A172 (cell line): ENCODE measurements around the gene HACD2. TPM values are rescaled to one million over a fixed set of nuclear protein-coding genes. Genes with fewer than 3 reads are reported as not detected.

Experiments
- DNase-seq: peaks from one replicate; pipeline ENCODE4 v3.0.0-alpha.2; 2015; ENCODE audit warnings: low spot score
- total RNA-seq: library from RNA; depleted of rRNA; stranded (reverse); fragments of >200 nt; shearing (Covaris generic); gene quantifications from 2 replicates; pipeline ENCODE4 v1.2.3, GENCODE V29; 2014; rRNA removed

The HACD2 gene
- total RNA-seq, 1 experiment from 2014 or later = 45.3 TPM

DNA sequence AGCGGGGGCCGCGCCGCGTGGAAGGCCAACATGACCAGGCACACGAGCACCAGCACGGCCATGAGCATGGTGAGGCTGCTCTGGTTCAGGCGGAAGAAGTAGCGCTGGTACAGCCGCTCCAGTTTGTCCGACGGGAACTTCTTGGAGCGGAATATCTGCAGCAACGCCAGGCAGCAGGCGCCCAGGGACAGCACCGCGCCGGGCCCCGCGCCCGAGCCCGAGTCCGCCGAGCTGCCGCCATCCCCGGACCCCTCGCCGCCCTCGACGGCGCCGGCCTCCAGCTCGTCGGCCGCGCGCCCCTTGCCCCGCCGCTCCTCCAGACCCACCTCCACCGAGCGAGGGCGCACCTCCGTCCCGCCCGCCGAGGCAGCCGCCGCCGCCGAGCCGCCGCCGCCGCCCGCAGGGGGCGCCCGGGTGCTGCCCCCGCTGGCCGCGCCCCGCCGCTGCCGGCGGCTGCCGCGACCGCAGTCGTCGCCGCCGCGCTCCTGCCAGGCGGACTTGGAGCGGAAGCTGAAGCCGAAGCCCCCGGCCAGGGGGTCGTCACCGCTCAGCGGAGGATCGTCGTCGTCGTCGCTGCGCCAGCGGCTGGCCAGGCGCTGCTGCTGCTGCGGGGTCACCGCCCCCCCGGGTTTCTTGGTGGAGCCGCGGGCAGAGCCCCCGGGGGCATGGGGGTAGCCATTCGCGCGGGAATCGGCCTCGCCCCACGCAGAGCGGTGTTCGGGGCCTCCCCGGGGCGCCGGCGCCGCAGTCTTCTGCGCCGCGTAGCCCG, 136.9 kb downstream of the HACD2 start:
- no peak for DNase-seq

DNA sequence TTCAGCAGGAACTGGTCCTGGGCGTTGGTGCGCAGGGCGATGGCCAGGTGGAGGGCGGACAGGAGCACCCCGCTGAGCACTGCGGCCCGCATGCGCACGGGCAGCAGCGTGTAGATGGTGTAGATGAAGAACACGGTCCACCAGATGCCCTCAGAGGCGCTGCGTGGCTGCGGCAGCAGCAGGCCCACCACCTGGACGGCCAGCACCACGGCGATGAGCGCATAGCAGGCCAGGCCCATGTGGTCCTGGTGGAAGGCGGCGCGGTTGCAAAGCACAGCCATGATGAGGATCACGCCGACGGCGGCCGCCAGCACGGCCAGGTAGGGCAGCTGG, 137.5 kb downstream of the HACD2 start:
- DNase-seq = no peak

DNA sequence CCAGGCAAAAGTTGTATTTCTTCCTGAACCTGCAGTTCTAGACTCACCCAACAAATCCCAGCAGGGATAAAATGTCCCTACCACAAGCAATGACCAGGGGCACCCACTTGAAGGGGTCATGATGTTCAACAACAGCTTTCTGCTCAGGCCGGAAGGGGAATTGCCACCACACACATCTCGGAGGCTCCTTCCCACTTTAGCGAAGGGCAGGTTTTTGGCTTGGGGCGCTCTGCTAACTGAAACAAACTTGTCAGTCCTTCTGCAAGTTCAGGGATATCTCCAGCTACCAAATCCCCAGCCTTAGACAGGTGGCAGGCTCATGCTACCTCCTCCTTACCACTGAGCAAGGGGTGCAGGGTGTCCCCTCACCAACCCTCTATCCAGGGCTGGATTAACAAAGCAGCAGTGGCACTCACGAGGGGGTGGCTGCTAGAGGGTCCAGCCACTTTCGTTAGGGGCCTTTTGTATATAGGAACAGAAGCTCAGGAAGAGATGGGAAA, 138.2 kb downstream of the HACD2 start:
- no peak for DNase-seq

DNA sequence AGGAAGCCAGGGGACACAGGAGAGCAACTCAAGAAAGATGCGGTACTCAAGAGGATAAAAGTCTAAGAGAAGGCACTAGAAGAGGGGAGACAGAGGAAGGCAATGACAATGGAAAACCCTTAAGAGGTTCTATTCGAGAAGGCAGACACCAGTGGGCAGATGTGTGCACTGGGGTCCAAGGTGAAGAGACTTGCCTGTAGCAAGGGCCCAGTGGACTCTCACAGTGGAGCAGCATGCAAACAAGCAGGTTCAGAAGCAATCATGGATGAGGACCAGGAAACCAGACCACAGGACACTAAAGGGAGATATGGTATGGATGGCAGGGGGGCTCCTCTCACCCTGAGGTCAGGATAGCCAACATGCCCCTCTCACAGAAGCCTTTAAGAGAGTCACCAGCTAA, 138.6 kb downstream of the HACD2 start:
- no peak for DNase-seq

DNA sequence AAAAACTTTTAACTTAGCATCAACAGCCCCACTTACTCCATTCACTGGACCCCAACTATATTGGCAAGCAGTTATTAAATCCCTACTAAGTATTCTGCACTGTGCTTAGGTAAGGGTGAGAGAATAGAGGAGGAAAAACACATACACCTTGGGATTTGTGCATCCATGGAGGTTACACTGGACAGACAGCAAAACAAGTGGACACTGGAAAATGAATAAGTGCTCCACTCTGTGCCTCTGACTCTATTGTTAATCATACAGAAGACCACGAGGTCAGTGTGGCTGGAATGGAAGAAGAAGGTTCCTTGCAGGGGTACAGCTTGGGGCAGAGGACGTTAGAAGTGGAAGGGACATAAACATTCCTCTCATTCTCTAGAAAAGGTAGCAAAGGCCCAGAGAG, 139.2 kb downstream of the HACD2 start:
- no peak for DNase-seq

DNA sequence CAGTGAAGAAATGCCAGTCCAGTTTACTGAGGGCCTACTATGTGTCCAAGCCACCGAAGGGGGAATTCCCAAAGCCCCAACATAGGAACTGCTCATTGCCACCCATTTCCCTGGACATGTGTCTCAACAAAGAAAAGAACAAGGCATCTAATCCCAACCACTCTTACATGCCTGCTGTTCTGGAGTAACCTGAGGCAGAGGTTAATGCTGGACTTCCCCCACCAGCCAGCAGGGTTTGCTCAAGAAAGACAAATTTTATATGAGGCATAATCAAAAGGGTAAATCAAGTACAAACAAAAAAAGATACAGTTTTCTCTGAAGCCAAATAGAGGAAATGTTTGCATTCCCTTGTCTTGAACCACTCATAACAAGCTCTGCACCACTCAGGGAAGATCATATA, 140.1 kb downstream of the HACD2 start:
- no peak for DNase-seq

DNA sequence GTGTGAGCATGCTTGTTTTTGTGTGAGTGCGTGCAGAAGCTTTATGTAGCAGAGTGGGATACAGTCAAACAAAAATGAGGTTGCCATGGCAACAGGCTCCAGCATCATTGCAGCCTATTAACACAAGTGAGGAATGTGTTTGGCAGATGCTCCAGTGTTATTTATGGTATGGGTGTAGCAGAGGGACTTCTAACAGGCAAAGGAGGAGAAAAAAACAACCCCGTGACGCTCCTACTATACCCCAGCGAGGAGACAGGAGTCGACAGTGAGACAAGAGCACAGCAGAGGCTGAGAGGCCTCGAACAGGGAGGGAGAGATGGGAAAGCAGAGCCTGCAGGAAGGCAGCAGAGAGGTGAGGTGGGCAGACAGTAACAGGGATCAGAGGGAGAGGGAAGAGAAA, 140.8 kb downstream of the HACD2 start:
- DNase-seq = no peak

DNA sequence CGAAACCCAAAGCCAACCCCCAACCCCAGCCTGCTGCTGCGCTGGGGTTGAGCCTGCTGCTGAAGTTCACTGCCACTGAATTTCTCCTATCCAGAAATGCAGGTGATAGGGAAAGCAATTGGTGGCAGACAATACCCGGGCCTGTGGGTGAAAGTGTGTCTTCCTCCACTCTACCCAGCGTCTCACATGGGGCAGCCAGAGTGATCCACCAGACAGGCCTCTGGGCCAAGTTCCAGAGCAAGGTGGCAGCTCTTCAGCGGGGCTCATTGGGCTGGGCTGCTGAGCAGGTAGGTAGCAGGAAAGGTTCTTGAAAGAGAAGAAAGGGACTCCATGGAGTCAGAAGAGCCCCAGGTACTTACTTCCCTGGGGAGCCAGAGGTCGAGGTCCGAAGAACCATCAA, 141.9 kb downstream of the HACD2 start:
- DNase-seq = no peak

DNA sequence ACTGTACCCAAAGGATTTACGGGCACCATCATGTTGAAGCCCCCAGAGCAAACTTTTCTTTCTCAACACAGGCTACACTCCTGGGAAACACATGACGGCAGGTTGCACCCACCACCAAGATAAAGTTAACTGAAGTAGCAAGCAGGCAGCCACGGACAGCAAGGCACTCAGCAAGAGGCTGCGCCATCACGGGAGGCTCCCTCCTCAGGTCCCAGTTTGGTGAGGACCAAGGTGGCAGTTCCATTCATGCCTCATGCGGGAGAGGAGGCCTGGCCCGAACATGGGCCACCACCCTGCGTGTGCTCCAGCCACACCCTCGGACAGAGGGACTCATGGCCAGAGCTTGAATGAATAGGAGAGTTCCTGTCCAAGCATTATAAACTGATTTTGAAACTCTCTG, 142.7 kb downstream of the HACD2 start:
- DNase-seq = no peak

Other genes starting within 250 kb of the HACD2 start
- gene ADCY5, start 136.0 kb downstream of the HACD2 start, total RNA-seq = 0.84 and 0.90 TPM in 2 replicates